Measurements from ENCODE around the gene BST1. TPM values are rescaled to one million over a fixed set of nuclear protein-coding genes. Genes with fewer than 3 reads are reported as not detected.

Gene BST1, protein sequence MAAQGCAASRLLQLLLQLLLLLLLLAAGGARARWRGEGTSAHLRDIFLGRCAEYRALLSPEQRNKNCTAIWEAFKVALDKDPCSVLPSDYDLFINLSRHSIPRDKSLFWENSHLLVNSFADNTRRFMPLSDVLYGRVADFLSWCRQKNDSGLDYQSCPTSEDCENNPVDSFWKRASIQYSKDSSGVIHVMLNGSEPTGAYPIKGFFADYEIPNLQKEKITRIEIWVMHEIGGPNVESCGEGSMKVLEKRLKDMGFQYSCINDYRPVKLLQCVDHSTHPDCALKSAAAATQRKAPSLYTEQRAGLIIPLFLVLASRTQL
- 1.0 and 2.2 TPM in 2 replicates for total RNA-seq (2014; rRNA removed)
- 6.0 TPM for polyA plus RNA-seq (2012)

DNA sequence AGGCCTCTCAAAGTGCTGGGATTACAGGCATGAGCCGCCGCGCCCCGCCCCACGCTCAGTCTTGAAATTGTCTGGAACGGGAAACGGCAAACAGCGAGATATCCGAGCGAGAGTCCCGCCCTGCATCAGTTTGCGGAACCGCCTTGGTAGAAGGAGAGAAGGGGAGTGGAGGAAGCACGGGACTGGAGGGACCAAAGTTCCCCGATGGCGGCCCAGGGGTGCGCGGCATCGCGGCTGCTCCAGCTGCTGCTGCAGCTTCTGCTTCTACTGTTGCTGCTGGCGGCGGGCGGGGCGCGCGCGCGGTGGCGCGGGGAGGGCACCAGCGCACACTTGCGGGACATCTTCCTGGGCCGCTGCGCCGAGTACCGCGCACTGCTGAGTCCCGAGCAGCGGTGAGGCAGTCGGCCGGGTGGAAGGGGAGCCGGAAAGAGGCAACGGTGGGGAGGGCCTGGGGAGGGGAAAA, at the start of gene BST1:
Gene BST1 (plus strand): TSS at position 125 of the 463 bp plus-strand sequence. CDS start 80 bp downstream, at position 205.
- DNase-seq (ENCODE audit: low read depth): no peak

DNA sequence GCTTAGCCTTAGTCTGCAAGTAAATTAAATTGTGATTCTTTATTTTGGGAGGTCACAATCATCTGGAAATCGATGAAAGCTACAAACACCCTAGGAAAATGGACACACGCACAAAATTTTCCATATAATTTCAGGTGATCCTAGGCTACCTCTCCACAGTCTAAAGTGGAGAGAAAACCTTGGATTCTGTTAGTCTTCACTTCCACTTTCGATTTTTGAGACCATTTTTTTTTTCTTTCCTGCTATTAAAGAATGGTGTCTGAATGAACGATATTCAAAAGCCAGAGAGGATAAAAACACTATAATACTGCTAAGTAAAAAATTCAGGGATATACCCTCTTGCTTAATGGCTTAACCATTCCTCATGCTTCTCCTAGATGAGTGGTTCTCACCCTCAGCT, 49.4 kb upstream of the BST1 start:
- no peak for DNase-seq (ENCODE audit: low read depth)

DNA sequence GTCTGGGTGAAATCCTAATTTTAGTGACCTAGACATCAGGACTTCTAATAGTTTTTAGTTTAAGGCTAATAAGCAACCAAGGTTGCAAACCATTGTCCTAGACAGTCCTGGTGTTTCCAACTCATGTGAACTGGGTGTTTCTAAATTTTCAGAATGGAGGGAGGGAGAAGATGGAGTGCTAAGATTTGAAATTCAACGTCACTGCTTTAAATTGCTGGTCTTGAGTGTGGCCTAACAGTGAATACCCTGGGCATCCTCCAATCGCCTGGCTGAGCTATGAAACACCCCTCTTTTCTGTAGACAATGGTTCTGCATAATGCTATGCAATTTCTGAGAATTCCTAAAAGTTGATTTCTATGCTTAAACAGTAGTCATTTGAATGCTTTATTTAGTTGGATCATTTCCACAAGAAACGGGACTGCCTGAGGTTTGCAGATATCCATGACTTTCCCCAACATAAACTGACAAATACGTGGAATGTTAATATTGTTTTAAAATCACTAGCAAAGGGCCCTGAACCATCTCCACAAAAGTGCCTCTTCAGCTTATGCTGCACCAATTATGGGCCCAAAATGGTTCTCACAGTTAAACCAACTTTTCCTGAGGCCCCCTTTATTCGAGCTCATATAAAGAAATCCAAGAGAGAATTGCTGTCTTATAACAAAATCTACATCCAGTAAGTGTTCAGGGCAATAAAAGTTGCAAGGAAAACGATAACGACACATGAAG, 48.8 kb upstream of the BST1 start:
- DNase-seq (ENCODE audit: low read depth): peak; percentile 74

DNA sequence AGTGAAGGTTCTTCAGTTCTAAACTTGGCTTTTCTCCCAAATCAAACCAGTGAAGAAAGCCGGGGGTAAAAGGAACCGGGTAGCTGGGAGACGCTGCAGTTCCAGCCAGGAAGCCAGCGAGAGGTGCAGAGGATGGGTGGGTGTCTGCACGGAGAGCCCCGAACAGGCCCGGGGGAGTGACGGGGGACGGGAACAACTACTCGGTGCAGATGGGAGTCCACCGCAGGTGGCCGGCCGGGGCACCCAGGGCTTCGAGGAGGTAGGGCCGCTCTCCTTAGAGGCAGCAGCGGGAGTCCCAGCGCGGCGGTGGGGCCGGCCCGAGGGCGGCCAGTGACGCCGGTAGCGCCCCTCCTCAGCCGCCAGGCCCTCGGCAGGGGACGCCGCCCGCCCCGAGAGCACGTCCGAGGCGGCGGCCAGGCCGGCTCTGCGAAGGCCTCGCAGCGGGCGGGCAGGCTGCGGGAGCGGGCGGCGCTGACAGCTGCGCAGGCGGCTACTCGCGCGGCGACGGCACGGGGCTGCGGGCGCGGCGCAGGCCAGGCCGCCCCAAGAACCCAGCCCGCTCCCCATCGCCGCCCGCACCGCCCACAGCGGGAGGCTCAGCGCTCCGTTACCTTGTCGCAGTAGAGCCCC, 48.2 kb upstream of the BST1 start:
- DNase-seq (ENCODE audit: low read depth): peak; percentile 43

DNA sequence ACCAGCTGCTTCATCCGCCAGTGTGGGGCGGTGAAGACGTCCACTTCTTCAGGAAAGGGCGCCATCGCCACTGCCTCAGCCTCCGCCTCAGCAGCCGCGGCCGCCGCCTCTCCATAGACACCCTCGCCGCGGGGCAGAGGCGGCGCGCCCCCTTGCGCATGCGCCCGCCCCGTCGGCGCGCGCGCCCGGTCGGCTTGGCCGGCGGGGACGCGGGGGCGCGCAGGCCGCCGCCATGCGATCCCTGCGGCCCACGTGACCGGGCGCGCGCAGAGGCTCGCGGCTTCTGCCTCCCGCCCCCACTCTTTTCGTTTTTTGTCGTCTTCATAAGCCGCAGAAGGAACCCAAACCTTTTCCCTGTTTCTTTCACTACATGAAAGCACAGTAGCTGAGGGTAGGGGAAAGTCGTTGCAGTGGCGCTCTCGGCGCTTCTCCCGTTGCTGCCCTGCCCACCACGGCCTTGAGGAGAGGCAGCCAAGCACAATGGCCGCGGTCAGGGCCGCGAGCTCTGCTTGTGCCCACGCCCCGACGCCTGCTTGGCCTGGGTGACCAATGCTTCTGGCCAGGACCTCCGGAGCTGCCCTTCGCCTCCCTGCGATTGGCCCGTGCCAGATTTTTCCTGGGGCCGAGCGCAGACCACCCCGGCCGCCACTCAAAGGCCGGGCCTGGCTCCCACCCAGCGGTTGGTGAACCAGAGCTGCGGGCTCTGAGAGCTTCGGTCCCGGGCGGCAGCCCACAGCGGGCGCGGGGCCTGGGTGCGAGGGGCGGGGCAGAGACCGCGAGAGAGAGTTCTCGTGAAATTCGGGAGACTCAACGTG, 47.4 kb upstream of the BST1 start, which contains the start of gene FBXL5:
Gene FBXL5 (minus strand): TSS at position 135 of the 815 bp plus-strand sequence. CDS start 70 bp downstream, at position 65.
- peak; percentile 83 for DNase-seq (ENCODE audit: low read depth)

DNA sequence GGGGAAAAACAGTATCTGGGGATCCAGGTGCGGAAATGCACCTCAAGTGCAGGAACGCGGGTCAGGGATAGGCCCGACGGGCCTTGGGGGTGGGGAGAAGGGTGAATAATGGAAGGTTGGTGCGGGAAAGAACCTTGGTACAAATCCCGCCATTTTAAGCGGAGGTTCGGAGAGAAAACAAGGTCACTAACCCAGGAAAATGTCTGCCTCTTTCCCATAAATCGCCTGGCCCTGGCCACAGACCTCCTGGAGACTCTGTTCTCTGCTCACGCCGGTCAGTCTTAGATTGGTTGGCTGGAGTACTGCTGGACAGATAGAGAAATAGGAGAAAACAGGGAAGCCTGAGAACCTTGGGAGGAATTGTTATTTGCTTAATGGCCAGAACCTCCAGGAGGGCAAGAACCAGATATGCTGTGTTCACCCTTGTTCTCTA, 46.8 kb upstream of the BST1 start:
- DNase-seq (ENCODE audit: low read depth): peak; percentile 19

DNA sequence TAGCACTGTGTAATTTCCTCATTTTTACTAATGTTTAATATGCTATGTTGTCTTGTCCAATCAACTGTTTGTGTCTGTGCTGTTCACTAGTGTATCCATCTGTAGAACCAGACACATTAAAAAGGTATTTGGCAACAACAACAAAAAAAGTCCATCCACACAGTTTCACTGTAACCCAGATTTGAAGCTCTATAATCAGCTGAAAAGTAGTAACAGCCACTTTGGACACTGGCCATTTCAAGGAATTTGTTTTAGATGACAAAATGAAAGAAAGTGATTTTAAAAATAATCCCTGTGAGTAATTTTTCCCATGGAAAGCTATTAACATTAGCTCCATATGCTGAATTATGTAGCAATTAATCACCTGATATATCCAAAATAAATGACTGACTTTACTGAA, 45.5 kb upstream of the BST1 start:
- no peak for DNase-seq (ENCODE audit: low read depth)

DNA sequence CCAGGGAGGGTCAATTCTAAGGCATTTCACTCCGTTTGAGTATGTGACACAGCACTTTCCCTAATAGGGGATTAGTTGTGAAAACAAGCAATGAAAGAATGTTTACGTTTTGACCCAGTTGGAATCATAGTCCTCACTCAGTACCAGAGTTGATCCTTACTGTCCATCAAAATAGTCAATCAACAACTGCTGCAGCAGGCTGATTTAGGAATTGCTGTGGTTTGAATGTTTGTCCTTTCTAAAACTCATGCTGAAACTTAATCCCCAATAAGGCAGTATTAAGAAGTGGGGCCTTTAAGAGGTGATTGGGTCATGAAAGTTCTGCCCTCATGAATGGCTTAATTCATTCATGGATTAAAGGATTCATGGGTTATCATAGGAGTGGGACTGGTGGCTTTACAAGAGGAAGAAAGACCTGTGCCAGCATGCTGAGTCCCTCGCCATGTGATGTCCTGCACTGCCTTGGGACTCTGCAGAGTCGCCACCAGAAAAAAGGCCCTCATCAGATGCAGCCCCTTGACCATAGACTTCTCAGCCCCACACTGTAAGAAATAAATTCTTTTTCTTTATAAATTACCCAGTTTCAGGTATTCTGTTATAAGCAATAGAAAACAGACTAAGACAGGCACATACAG, 44.6 kb upstream of the BST1 start:
- peak; percentile 19 for DNase-seq (ENCODE audit: low read depth)

DNA sequence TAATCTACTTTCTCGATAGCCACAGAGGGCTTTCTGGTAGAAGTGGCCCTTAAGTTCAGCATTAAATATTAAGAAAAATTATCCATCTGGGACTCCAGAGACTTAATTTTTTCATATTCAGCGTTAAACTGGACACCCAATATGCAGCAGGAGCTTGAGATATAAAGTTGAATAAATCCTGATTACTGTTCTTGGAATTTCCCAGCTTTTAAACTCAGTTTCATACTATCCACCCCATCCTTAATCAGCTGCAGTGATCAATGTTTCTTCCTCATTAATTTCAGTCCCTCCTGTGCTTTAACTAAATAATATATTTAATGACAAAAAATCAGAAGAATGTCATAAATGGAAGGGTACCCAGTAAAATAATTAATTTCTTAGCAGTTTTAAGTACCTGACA, 44.1 kb upstream of the BST1 start:
- no peak for DNase-seq (ENCODE audit: low read depth)

DNA sequence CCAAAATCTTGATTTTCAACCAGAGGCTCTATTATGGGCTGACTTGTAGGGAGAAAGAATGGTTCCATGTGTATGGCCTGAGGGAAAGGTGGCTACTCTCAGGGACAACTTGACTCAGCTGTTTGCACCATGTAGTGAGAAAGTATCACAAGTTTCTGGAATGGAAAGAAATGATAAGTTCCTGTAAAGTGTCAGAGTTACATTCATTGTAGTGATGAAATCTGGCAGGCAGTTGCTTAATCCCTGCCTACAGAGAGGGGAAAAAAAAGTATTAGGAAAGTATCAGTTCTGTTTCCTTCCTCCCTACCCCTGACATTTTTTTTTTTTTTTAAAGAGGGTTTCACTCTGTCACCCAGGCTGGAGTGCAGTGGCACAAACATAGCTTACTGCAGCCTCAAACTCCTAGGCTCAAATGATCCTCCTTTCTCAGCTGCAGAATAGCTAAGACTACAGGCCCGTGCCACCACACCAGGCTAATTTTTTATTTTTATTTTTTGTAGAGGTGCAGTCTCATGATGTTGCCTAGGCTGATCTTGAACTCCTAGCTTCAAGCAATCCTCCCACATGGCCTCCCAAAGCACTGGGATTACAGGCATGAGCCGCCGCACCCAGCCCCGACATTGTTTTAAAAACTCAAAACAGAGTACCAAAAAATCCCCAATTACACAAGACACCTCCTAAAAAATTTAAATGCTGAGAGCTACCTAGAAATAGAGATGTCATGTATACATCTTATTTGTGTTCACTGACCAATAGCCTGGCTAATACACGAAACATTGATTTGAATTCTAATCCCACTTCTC, 42.9 kb upstream of the BST1 start:
- DNase-seq (ENCODE audit: low read depth): peak; percentile 60

DNA sequence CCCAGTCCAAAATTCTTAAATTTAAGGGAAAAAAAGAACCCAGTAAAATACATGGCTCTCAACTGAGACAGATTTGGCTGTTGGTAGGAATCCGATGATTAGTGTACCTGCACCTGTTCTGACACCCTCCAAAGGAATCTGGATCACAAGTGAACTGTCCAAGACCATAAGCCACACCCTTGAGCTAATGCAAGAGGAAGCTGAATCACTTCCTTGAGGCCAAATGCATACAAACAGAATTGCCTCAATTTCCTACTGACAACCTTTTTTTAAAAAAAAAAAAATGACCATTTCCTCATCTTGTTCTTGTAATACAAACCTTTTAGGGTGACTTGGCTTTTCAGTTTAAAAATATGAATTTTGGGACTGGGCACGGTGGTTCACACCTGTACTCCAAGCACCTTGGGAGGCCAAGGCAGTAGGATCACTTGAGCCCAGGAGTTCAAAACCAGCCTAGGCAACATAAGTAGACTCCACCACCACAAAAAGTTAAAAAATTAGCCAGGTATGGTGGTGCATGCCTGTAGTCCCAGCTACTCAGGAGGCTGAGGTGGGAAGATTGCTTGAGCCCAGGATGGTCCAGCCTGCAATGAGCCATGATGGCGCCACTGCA, 37.0 kb upstream of the BST1 start:
- DNase-seq (ENCODE audit: low read depth): peak; percentile 90

DNA sequence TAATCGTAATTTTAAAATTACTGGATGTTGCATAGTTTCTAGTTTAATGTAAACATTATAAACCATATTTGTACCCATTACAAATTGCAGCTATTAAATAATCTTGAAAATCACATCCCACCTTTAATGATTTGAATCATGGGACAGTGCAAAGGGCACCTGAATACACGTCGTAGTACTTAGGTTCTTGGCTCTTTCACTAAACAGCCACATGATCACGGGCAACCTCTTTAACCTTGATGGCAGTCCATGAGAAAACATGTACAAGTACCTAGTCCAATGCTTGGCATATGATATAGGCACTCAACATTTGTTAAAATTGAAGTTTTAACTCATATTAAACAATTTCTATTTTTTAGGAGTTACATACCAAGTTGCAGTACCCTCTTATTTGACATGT, 35.9 kb upstream of the BST1 start:
- no peak for DNase-seq (ENCODE audit: low read depth)

DNA sequence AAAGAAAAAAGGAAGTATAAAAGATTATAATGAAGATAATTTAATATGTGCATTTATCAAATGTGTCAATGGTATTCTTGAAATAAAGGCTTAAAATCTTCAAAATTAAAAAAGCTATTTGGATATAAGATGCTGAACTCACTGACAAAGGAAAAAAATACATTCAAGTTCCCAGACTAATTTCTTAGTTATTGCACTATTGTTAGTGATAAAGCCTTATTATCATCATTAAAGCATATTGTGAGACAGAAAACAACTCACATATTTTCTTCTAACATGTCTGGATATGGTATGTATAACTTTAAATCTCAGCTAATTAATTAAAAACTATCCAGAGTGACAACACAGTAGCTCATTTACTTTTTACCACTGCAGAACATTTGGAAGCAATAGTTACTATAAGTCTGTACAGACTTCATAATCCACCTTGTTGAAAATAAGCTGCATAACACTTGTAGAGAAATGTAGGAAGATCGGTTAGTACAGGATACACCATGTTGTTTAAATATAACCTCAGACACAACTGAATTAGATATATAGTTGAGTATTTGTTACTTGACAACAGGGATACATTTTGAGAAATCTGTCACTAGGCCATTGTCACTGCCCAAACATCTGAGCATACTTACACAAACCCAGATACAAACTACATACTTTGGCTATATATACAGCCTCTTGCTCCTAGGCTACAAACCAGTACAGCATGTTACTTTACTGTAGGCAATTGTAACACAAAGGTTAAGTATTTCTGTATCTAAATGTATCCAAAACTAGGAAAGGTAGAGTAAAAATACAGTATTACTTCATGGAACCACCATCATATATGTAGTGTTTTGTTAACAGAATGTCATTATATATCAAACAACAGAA, 34.1 kb upstream of the BST1 start:
- DNase-seq (ENCODE audit: low read depth): no peak

DNA sequence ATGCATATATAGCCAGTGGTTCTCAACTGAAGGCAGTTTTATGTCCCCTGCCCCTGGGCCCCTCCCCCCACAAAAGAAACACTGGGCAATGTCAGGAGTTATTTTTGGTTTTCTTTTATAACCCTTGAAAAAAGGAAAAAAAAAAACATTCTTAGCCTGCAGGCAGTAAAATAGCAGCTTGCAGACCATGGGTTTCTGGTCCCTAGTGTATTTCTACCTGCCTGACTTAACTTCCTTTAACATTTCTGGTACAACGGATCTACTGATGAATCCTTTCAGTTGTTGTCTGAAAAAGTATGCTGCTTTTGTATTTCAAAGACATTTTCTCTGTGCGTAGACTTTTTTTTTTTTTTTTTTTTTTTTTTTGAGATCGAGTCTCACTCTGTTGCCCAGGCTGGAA, 32.3 kb upstream of the BST1 start:
- no peak for DNase-seq (ENCODE audit: low read depth)

DNA sequence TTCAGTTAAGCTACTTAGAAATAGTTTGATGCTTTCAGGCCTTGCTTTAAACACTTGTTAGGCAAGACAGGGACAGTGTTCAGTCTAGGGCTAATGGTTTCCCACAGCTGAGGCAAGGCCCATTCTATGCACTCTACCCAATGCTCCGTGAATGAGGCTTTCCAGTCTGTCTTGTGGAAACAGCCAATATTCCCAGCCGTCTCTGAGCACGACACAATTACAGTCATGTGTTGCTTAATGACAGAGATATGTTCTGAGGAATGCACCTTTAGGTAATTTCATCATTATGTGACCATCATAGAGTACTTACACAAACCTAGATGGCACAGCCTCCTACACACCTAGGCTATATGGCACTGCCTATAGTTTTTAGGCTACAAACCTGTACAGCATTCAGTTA, 30.8 kb upstream of the BST1 start:
- no peak for DNase-seq (ENCODE audit: low read depth)

DNA sequence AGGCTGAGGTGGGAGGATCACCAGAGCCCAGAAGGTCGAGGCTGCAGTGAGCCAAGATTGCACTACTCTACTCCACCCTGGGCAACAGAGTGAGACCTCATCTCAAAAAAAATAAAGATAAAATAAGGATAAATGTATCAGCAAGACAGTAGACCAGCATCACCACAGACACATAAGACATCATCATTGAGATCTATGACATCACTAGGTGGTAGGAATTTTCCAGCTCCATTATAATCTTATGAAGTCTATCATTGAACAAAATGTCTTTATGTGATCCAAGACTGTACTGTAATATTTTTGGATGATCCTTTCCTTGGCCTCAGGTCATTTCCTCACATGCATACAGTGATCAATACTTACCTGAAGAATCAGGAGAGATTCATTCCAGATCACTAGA, 29.5 kb upstream of the BST1 start:
- no peak for DNase-seq (ENCODE audit: low read depth)

DNA sequence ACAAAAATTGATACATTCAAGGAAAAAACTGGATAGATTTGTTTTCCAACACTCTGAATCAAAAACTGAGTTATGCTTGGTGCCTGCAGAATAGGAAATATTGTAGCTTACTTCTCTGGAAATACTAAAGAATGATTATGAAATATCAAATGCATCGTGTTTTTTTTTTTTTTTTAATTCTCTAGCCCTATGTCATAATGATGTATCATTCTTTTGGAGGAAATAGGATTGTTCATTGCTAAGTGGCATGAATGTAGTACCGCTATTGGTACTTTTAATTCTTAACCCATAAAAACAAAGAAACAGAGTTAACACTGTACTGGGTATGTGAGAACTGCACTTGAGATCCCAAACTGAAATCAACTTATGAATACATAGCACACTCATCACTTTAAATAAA, 28.8 kb upstream of the BST1 start:
- no peak for DNase-seq (ENCODE audit: low read depth)

DNA sequence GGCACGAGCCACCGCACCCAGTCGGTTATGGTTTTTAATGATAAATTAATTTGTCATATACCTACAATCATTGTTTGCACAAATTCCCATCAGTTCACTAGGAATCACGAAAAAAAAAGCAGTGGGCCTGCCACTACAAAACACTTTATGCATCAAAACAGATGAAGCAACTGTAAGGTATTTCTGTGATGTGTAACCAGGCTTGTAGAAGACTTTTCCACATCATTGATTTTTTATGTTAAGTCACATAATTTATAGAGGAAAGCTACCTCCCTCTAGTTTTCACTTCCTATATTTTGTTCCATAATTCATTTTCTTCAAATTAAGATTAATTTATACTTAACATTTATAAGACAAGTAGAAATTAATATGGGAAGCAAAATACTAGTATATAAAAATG, 27.9 kb upstream of the BST1 start:
- DNase-seq (ENCODE audit: low read depth): no peak

DNA sequence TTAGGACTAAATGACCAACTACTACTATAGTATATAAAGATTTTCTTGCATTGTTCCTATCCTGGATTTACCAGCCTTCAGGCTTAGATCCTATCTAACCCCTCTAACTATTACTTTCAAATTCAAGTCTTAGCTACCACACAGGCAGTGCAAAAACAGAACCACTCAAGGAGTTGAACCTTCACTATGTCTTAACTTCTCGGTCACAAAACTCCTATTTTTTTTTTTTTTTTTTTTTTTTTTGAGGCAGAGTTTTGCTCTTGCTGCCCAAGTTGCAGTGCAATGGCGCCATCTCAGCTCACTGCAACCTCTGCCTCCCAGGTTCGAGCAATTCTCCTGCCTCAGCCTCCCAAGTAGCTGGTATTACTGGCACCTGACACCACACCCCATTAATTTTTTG, 27.5 kb upstream of the BST1 start:
- DNase-seq (ENCODE audit: low read depth): no peak

Measured in LHCN-M2 (cell line).